Measurements from ENCODE around the gene UNC5A.

The UNC5A gene

GRCh38 chr5:176778921-176779465 is 31.4 kb upstream of the UNC5A start:
- Histone ChIP-seq H3K36me3 (no peaks in the 10 kb centered on the region), H3K27ac (no peak overlapping the region), H3K9me3 (no peaks in the 10 kb centered on the region), H3K4me1 (ENCODE audit: control insufficient read depth in 1 of 2, insufficient read depth in 1 of 2, low read depth in 1 of 2, low read length in 1 of 2) (no peaks in the 10 kb centered on the region), H3K27me3 (peaks cover 69% of the 10 kb centered on the region), H3K4me3 (ENCODE audit: low read depth in 1 of 2, low read length in 1 of 2) (no peak overlapping the region)
- TF ChIP-seq CTCF (IDR thresholded peaks at IDR 0.05), result no peak

GRCh38 chr5:176779537-176779936 is 30.8 kb upstream of the UNC5A start:
- H3K27me3 ChIP-seq, result peaks cover 68% of the 10 kb centered on the region

GRCh38 chr5:176780176-176781053 is 29.9 kb upstream of the UNC5A start:
- Histone ChIP-seq H3K27me3 (peaks cover 68% of the 10 kb centered on the region), H3K36me3 (no peaks in the 10 kb centered on the region), H3K9me3 (no peaks in the 10 kb centered on the region), H3K4me1 (ENCODE audit: control insufficient read depth in 1 of 2, insufficient read depth in 1 of 2, low read depth in 1 of 2, low read length in 1 of 2) (no peaks in the 10 kb centered on the region), H3K4me3 (ENCODE audit: low read depth in 1 of 2, low read length in 1 of 2) (no peak overlapping the region), H3K27ac (no peak overlapping the region)
- TF ChIP-seq CTCF (IDR thresholded peaks at IDR 0.05), result no peak

More at GRCh38 chr5:176779537-176779936, 30.8 kb upstream of the UNC5A start:
- TF ChIP-seq CTCF (IDR thresholded peaks at IDR 0.05), result no peak
- H3K9me3 ChIP-seq, result no peaks in the 10 kb centered on the region
- H3K27ac ChIP-seq, result no peak overlapping the region
- no peaks in the 10 kb centered on the region for H3K36me3 ChIP-seq
- no peak overlapping the region for H3K4me3 ChIP-seq (ENCODE audit: low read depth in 1 of 2, low read length in 1 of 2)
- no peaks in the 10 kb centered on the region for H3K4me1 ChIP-seq (ENCODE audit: control insufficient read depth in 1 of 2, insufficient read depth in 1 of 2, low read depth in 1 of 2, low read length in 1 of 2)

- no peak overlapping the region for H3K4me3 ChIP-seq (ENCODE audit: low read depth in 1 of 2, low read length in 1 of 2)
- H3K36me3 ChIP-seq, result no peaks in the 10 kb centered on the region
- TF ChIP-seq CTCF (IDR thresholded peaks at IDR 0.05), result no peak
- H3K9me3 ChIP-seq, result no peaks in the 10 kb centered on the region
- H3K27me3 ChIP-seq, result peaks cover 68% of the 10 kb centered on the region
- no peaks in the 10 kb centered on the region for H3K4me1 ChIP-seq (ENCODE audit: control insufficient read depth in 1 of 2, insufficient read depth in 1 of 2, low read depth in 1 of 2, low read length in 1 of 2)
- H3K27ac ChIP-seq, result no peak overlapping the region
These were observed 29.3 kb upstream of the UNC5A start for GRCh38 chr5:176781054-176781375.

GRCh38 chr5:176781638-176782570 is 28.5 kb upstream of the UNC5A start:
- TF ChIP-seq CTCF (IDR thresholded peaks at IDR 0.05), result no peak

More at GRCh38 chr5:176781638-176782570, 28.5 kb upstream of the UNC5A start:
- H3K4me1 ChIP-seq (ENCODE audit: control insufficient read depth in 1 of 2, insufficient read depth in 1 of 2, low read depth in 1 of 2, low read length in 1 of 2), result no peaks in the 10 kb centered on the region
- no peak overlapping the region for H3K4me3 ChIP-seq (ENCODE audit: low read depth in 1 of 2, low read length in 1 of 2)
- no peaks in the 10 kb centered on the region for H3K36me3 ChIP-seq
- H3K27ac ChIP-seq, result no peak overlapping the region
- H3K27me3 ChIP-seq, result peaks cover 70% of the 10 kb centered on the region
- no peaks in the 10 kb centered on the region for H3K9me3 ChIP-seq

All from neutrophil (primary cell).